H1 (cell line): Measurements from ENCODE around the gene NXPH1. TPM values are rescaled to one million over a fixed set of nuclear protein-coding genes. Genes with fewer than 3 reads are reported as not detected.

Source experiments
- CTCF ChIA-PET: fragments of 300-600 bp; sonication (Branson Sonifier 250); formaldehyde crosslinking; loops from one replicate; lab custom pipeline; 2021; ENCODE audit not compliant: partially characterized antibody; lab: Charles Lee
- POLR2A ChIA-PET: fragments of 300-600 bp; sonication (Branson Sonifier 250); formaldehyde crosslinking; loops from one replicate; lab custom pipeline; 2021; ENCODE audit warnings: inconsistent platforms; ENCODE audit not compliant: partially characterized antibody; lab: Charles Lee
- DNase-seq, 2 experiments: peaks; one replicate each; pipeline versions ENCODE4 v3.0.0 to v3.0.0-alpha.2; 2010 to 2022; ENCODE audit warnings: low spot score in 2 of 2, low read depth in 1 of 2, mixed read lengths in 1 of 2
- FAIRE-seq: peaks from 2 replicates; lab custom pipeline; 2011; peaks lifted over from hg19 to GRCh38; lab: Jason Lieb, UNC
- H2AFZ ChIP-seq: 2 replicates; pipeline ENCODE4 v1.8.1; 2012; ENCODE audit warnings: low read length, inconsistent platforms
- H2AK5ac ChIP-seq: 2 replicates; pipeline ENCODE4 v1.6.1; 2013; ENCODE audit warnings: low read depth, low read length
- H2BK120ac ChIP-seq: replicated peaks from 2 replicates; pipeline ENCODE3; 2013; ENCODE audit warnings: low read depth, low read length, inconsistent platforms
- H2BK12ac ChIP-seq: 2 replicates; pipeline ENCODE4 v1.6.1; 2013; ENCODE audit warnings: low read depth, low read length
- H2BK15ac ChIP-seq: 2 replicates; pipeline ENCODE4 v1.6.1; 2013; ENCODE audit warnings: low read length
- H2BK20ac ChIP-seq: 2 replicates; pipeline ENCODE4 v1.6.1; 2013; ENCODE audit warnings: low read length
- H2BK5ac ChIP-seq: 2 replicates; pipeline ENCODE4 v1.6.1; 2013; ENCODE audit warnings: low read depth, low read length
- H3K14ac ChIP-seq: 2 replicates; pipeline ENCODE4 v1.6.1; 2013; ENCODE audit warnings: inconsistent platforms; ENCODE audit not compliant: insufficient read length
- H3K18ac ChIP-seq: 2 replicates; pipeline ENCODE4 v1.6.1; 2013; ENCODE audit warnings: low read length; ENCODE audit errors: extremely low read depth
- H3K23ac ChIP-seq: 2 replicates; pipeline ENCODE4 v1.6.1; 2013; ENCODE audit warnings: inconsistent platforms; ENCODE audit not compliant: insufficient read length
- H3K23me2 ChIP-seq: 2 replicates; pipeline ENCODE4 v1.6.1; 2013; ENCODE audit warnings: low read depth, low read length
- H3K27ac ChIP-seq: 2 replicates; pipeline ENCODE4 v1.6.1; 2011; ENCODE audit warnings: low read depth, low read length, inconsistent platforms
- H3K27me3 ChIP-seq, 4 experiments: replicated peaks in 1 of 4; 1 replicate in 1 of 4; 2 replicates in 3 of 4; pipeline versions ENCODE4 v1.6.1 to v1.8.1; 2011 to 2013; ENCODE audit warnings: low read length in 3 of 4, mild to moderate bottlenecking in 3 of 4, inconsistent platforms in 2 of 4, mixed read lengths in 2 of 4, moderate library complexity in 1 of 4; ENCODE audit not compliant: control insufficient read depth in 3 of 4, insufficient read depth in 3 of 4; ENCODE audit errors: extremely low read depth in 1 of 4
- H3K36me3 ChIP-seq, 4 experiments: 2 replicates each; pipeline versions ENCODE4 v1.6.1 to v1.8.1; 2011 to 2013; ENCODE audit warnings: mild to moderate bottlenecking in 4 of 4, low read length in 3 of 4, moderate library complexity in 2 of 4, control low read depth in 1 of 4, inconsistent platforms in 1 of 4; ENCODE audit not compliant: insufficient read depth in 4 of 4, control insufficient read depth in 2 of 4
- H3K4ac ChIP-seq: replicated peaks from 2 replicates; pipeline ENCODE3; 2013; ENCODE audit warnings: low read length, low read depth, mixed read lengths, inconsistent platforms; ENCODE audit not compliant: insufficient read length
- H3K4me1 ChIP-seq, 4 experiments: replicated peaks in 1 of 4; 1 replicate in 1 of 4; 2 replicates in 3 of 4; pipeline versions ENCODE4 v1.6.1 to v1.8.1; 2011 to 2013; ENCODE audit warnings: low read length in 3 of 4, inconsistent platforms in 2 of 4, mixed read lengths in 1 of 4; ENCODE audit not compliant: insufficient read depth in 4 of 4, control insufficient read depth in 3 of 4
- H3K4me2 ChIP-seq, 2 experiments: 2 replicates each; pipeline versions ENCODE4 v1.6.1 to v1.8.1; 2011 to 2013; ENCODE audit warnings: low read depth in 2 of 2, low read length in 2 of 2, control low read depth in 1 of 2, inconsistent platforms in 1 of 2, mild to moderate bottlenecking in 1 of 2; ENCODE audit not compliant: insufficient read depth in 1 of 2
- H3K4me3 ChIP-seq, 4 experiments: fragments of 200-600, 300-600 bp in 1 of 4; sonication (generic), shearing (Covaris generic), sonication (Bioruptor Twin) in 1 of 4; 2 replicates each; pipeline versions ENCODE4 v1.5.1 to v1.8.1; 2011 to 2016; ENCODE audit warnings: low read length in 4 of 4, low read depth in 3 of 4, control low read depth in 2 of 4, inconsistent platforms in 2 of 4, mild to moderate bottlenecking in 2 of 4, mixed read lengths in 1 of 4, moderate library complexity in 1 of 4; ENCODE audit not compliant: insufficient read depth in 2 of 4; ENCODE audit errors: extremely low read depth in 1 of 4
- H3K56ac ChIP-seq: replicated peaks from 2 replicates; pipeline ENCODE3; 2013; ENCODE audit warnings: low read depth, mild to moderate bottlenecking, mixed read lengths, low read length, inconsistent platforms; ENCODE audit not compliant: insufficient read length
- H3K79me1 ChIP-seq: 2 replicates; pipeline ENCODE4 v1.6.1; 2013; ENCODE audit warnings: low read depth, low read length, control low read depth
- H3K79me2 ChIP-seq, 2 experiments: 2 replicates each; pipeline versions ENCODE4 v1.6.1 to v1.8.1; 2012 to 2013; ENCODE audit warnings: low read length in 2 of 2, mild to moderate bottlenecking in 2 of 2, inconsistent platforms in 1 of 2; ENCODE audit not compliant: insufficient read depth in 2 of 2, control insufficient read depth in 1 of 2
- H3K9ac ChIP-seq, 4 experiments: replicated peaks in 1 of 4; 1 replicate in 1 of 4; 2 replicates in 3 of 4; pipeline versions ENCODE4 v1.6.1 to v1.8.1; 2011 to 2013; ENCODE audit warnings: low read depth in 3 of 4, low read length in 3 of 4, control low read depth in 2 of 4, mild to moderate bottlenecking in 2 of 4, moderate library complexity in 2 of 4, inconsistent platforms in 1 of 4; ENCODE audit errors: extremely low read depth in 1 of 4
- H3K9me3 ChIP-seq, 2 experiments: 2 replicates each; pipeline versions ENCODE4 v1.6.1 to v1.8.1; 2012 to 2013; ENCODE audit warnings: mild to moderate bottlenecking in 2 of 2, moderate library complexity in 2 of 2, control low read depth in 1 of 2, inconsistent platforms in 1 of 2, low read depth in 1 of 2, low read length in 1 of 2, mixed read lengths in 1 of 2; ENCODE audit not compliant: insufficient read depth in 2 of 2
- H4K20me1 ChIP-seq, 2 experiments: replicated peaks in 1 of 2; 2 replicates each; pipeline versions ENCODE3 to v1.8.1; 2011 to 2013; ENCODE audit warnings: inconsistent platforms in 2 of 2, low read length in 2 of 2, mild to moderate bottlenecking in 1 of 2; ENCODE audit not compliant: insufficient read depth in 2 of 2, control insufficient read depth in 1 of 2
- H4K5ac ChIP-seq: 2 replicates; pipeline ENCODE4 v1.6.1; 2013; ENCODE audit warnings: low read length, low read depth, mixed read lengths, inconsistent platforms; ENCODE audit not compliant: insufficient read length
- H4K8ac ChIP-seq: 2 replicates; pipeline ENCODE4 v1.8.0; 2013; ENCODE audit warnings: mild to moderate bottlenecking, moderate library complexity, low read length, inconsistent platforms; ENCODE audit not compliant: insufficient read depth; ENCODE audit errors: extremely low read depth
- H4K91ac ChIP-seq: replicated peaks from 2 replicates; pipeline ENCODE3; 2013; ENCODE audit warnings: low read length, mixed read lengths, inconsistent platforms; ENCODE audit not compliant: insufficient read length
- SIRT6 ChIP-seq: IDR thresholded peaks from one replicate; pipeline ENCODE4 v1.7.1; 2012; ENCODE audit warnings: low read length, inconsistent platforms
- SUZ12 ChIP-seq: fragments of 200-600 bp; sonication (generic); IDR thresholded peaks from 2 replicates; pipeline ENCODE4 v1.6.1; 2012; ENCODE audit warnings: mild to moderate bottlenecking, inconsistent platforms, low read length, moderate library complexity, mixed read lengths
- WGBS, 2 experiments: shearing (Covaris generic) in 1 of 2; methylation state at CpG; one replicate each; pipeline versions ENCODE4 v1.1.6 to v1.1.7; 2013 to 2015; ENCODE audit warnings: low lambda C conversion rate in 2 of 2, mixed read lengths in 2 of 2, inconsistent platforms in 1 of 2, low coverage in 1 of 2, missing lambda C conversion rate in 1 of 2; ENCODE audit not compliant: insufficient replicate concordance in 2 of 2, insufficient coverage in 1 of 2, insufficient read length in 1 of 2; ENCODE audit errors: extremely low coverage in 1 of 2, missing lambda C conversion rate in 1 of 2; 5-methylcytosine and 5-hydroxymethylcytosine counted together
- polyA plus RNA-seq, 7 experiments: library from polyadenylated mRNA; depleted of rRNA in 3 of 7; stranded (reverse) in 5 of 7; unstranded in 2 of 7; fragments of >200 nt in 5 of 7; fragments of 200-250 nt in 2 of 7; gene quantifications; 1 replicate in 5 of 7; 2 replicates in 1 of 7; 4 replicates in 1 of 7; pipeline versions ENCODE4 v1.2.1 to v1.2.3, GENCODE V29; 2011 to 2013; ENCODE audit warnings: missing spikeins in 2 of 7, mixed read lengths in 2 of 7
- total RNA-seq: library from RNA; stranded (reverse); fragmentation: NEBNext Ultra II Directional; extraction: Animal tissue kit (Norgen Biotek cat#: 25700); gene quantifications from 2 replicates; pipeline ENCODE4 v1.2.1, GENCODE V29; 2021
- TF ChIP-seq, protein P1 (sequence below): IDR thresholded peaks from 2 replicates; pipeline ENCODE4 v1.6.1; 2012; ENCODE audit warnings: inconsistent platforms
- TF ChIP-seq, protein P2 (sequence below): IDR thresholded peaks from 2 replicates; pipeline ENCODE4 v1.6.1; 2012; ENCODE audit warnings: inconsistent platforms

NXPH1 gene
- total and polyA plus RNA-seq, 2 of the 8 experiments (the other 6 are each of a cell fraction or from before 2014, with no cell fraction given), result 0.14 to 1.0 TPM

DNA sequence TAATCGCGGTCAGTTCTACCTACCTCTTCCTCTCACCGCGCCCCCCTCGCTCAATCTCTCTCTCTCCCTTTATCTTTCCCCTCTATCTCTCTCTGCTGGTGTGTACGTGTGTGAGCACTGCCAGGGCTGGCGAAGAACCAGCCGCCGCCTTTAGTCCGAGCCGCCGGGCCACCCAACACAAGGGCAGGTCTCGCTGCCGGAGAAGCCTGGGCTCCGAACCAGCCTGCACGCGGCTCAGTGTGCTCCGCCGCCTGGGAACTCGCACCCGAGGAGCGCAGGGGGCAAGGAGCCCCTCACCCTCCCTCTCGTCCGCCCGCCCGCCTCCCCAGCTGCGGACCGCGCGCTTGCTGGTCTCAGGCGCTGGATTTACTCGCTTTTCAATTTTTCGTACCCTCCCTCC lies 1.7 kb downstream of the NXPH1 start:
- POLR2A ChIA-PET, result no interaction called here
- H3K27ac ChIP-seq, result no peak overlapping the region
- peak overlapping the region; percentile 43 to 74 (median 69) for H3K4me3 ChIP-seq

More for the DNA sequence above, 1.7 kb downstream of the NXPH1 start:
- Histone ChIP-seq H4K8ac (no peak overlapping the region), H2AFZ (no peak overlapping the region), H3K14ac (no peak overlapping the region), H3K56ac (no peak overlapping the region), H3K36me3 (no peaks in the 10 kb centered on the region), H3K18ac (peak overlapping the region; percentile 6; the same call in 1 of the 2 replicates), H3K4ac (no peak overlapping the region), H2BK20ac (no peak overlapping the region), H3K23ac (no peak overlapping the region), H3K9ac (no peak overlapping the region), H2BK120ac (no peak overlapping the region), H2AK5ac (no peak overlapping the region), H4K91ac (no peak overlapping the region), H3K23me2 (peaks cover 22% of the 10 kb centered on the region), H3K79me2 (no peaks in the 10 kb centered on the region), H3K4me2 (peak overlapping the region; percentile 81 to 99), H2BK12ac (no peak overlapping the region; the same call in 1 of the 2 replicates), H3K4me1 (peaks cover 0 to 23% (median 9%) of the 10 kb centered on the region in 4 experiments; a peak in 5 of 7 replicates), H4K5ac (no peak overlapping the region), H2BK15ac (no peak overlapping the region), H4K20me1 (peaks cover 0 to 12% of the 10 kb centered on the region in 2 experiments), H2BK5ac (0 out of 2 replicates have a peak overlapping the region, but pooled peaks have one; percentile 17)
- no peak for FAIRE-seq
- peak in 1 of 2 experiments; percentile 74 for DNase-seq
- CTCF ChIA-PET, result interaction anchor here (0.6 to 3.6 kb wide), 5 partner anchors 7 to 1522 kb away, joined by 3 to 21 read pairs (median 9); no protein-coding TSS in a partner anchor
- WGBS, 2 experiments, result 5% methylated on average over 15 of the region's 33 CpGs; no CpG with 5 or more reads in 1 of the 2 experiments
- TF ChIP-seq, protein P1, sequence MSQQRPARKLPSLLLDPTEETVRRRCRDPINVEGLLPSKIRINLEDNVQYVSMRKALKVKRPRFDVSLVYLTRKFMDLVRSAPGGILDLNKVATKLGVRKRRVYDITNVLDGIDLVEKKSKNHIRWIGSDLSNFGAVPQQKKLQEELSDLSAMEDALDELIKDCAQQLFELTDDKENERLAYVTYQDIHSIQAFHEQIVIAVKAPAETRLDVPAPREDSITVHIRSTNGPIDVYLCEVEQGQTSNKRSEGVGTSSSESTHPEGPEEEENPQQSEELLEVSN, result peak; percentile 46
- TF ChIP-seq SUZ12 (peak; percentile 74; the same call in 1 of the 2 replicates), SIRT6 (no peak)
- TF ChIP-seq, protein P2, sequence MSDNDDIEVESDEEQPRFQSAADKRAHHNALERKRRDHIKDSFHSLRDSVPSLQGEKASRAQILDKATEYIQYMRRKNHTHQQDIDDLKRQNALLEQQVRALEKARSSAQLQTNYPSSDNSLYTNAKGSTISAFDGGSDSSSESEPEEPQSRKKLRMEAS, result peak; percentile 49; the same call in 1 of the 2 replicates
- TF ChIP-seq, all 59 proteins: peak for 3
- peaks cover 59 to 87% (median 80%) of the 10 kb centered on the region in 4 experiments for H3K27me3 ChIP-seq
- no peaks in the 10 kb centered on the region for H3K9me3 ChIP-seq
- no peaks in the 10 kb centered on the region for H3K79me1 ChIP-seq
